ENCODE data around the gene SPTY2D1.
A peak's percentile ranks its signal among the peaks of the same experiment; 100 is the strongest.
"Not testable (repeated sequence)": the region's sequence is repeated elsewhere in the genome, so short reads cannot be mapped to it uniquely, and the experiment has no call there.

The SPTY2D1 gene

GRCh38 chr11:18634140-18635032, at the start of gene SPTY2D1:
SPTY2D1 (minus strand) TSS chr11:18634342; CDS start chr11:18634257, 85 bp downstream.
- DNase-seq: peak; percentile 79

- DNase-seq: no peak
Observed at GRCh38 chr11:18682466-18682865, 48.3 kb upstream of the SPTY2D1 start.

GRCh38 chr11:18681949-18682348, 47.8 kb upstream of the SPTY2D1 start:
- DNase-seq: not testable (repeated sequence)

GRCh38 chr11:18677560-18677959, 43.4 kb upstream of the SPTY2D1 start:
- no peak for DNase-seq

GRCh38 chr11:18676803-18677202, 42.7 kb upstream of the SPTY2D1 start:
- no peak for DNase-seq

GRCh38 chr11:18672209-18672608, 38.1 kb upstream of the SPTY2D1 start:
- not testable (repeated sequence) for DNase-seq

- DNase-seq: no peak
Observed at GRCh38 chr11:18671246-18671645, 37.1 kb upstream of the SPTY2D1 start.

GRCh38 chr11:18669711-18670110, 35.6 kb upstream of the SPTY2D1 start:
- no peak for DNase-seq

- no peak for DNase-seq
Observed at GRCh38 chr11:18669219-18669596, 35.1 kb upstream of the SPTY2D1 start.

- DNase-seq: no peak
Observed at GRCh38 chr11:18668131-18668530, 34.0 kb upstream of the SPTY2D1 start.

- not testable (repeated sequence) for DNase-seq
Observed at GRCh38 chr11:18665353-18665872, 31.3 kb upstream of the SPTY2D1 start.

GRCh38 chr11:18657673-18658072, 23.5 kb upstream of the SPTY2D1 start:
- no peak for DNase-seq

- DNase-seq: no peak
Observed at GRCh38 chr11:18650859-18651557, 16.9 kb upstream of the SPTY2D1 start.

GRCh38 chr11:18650353-18650752, 16.2 kb upstream of the SPTY2D1 start:
- no peak for DNase-seq

- not testable (repeated sequence) for DNase-seq
Observed at GRCh38 chr11:18643034-18643433, 8.9 kb upstream of the SPTY2D1 start.

- no peak for DNase-seq
Observed at GRCh38 chr11:18641677-18642076, 7.5 kb upstream of the SPTY2D1 start.

- DNase-seq: no peak
Observed at GRCh38 chr11:18633256-18634139, 644 bp downstream of the SPTY2D1 start.

GRCh38 chr11:18632841-18633240, 1.3 kb downstream of the SPTY2D1 start:
- DNase-seq: no peak

- no peak for DNase-seq
Observed at GRCh38 chr11:18624161-18624560, 10.0 kb downstream of the SPTY2D1 start.

- no peak for DNase-seq
Observed at GRCh38 chr11:18623707-18624106, 10.4 kb downstream of the SPTY2D1 start.

GRCh38 chr11:18618342-18619025, 15.7 kb downstream of the SPTY2D1 start:
- DNase-seq: no peak

- DNase-seq: no peak
Observed at GRCh38 chr11:18617688-18618341, 16.3 kb downstream of the SPTY2D1 start.
